GM13976 (cell line): Measurements from ENCODE around the gene KRT81.
"Not testable (repeated sequence)": the region's sequence is repeated elsewhere in the genome, so short reads cannot be mapped to it uniquely, and the experiment has no call there.

ENCODE experiments used
- DNase-seq: peaks from one replicate; pipeline ENCODE4 v3.0.0; 2012; ENCODE audit warnings: low spot score
- in situ Hi-C: fragments of 300-500 bp; cut with MboI; formaldehyde crosslinking; loops from one replicate; pipeline ENCODE4 v1.12.0; 2022; ENCODE audit warnings: low sequenced_read_pairs, mixed read lengths, inconsistent platforms; ENCODE audit not compliant: unreplicated experiment
- TF ChIP-seq, protein P1 (sequence below): IDR thresholded peaks from 2 replicates; pipeline ENCODE4 v1.5.1; 2012; ENCODE audit warnings: borderline replicate concordance, mild to moderate bottlenecking; ENCODE audit not compliant: insufficient read depth; ENCODE audit errors: extremely low read depth, missing control alignments, control extremely low read depth

KRT81 gene

DNA sequence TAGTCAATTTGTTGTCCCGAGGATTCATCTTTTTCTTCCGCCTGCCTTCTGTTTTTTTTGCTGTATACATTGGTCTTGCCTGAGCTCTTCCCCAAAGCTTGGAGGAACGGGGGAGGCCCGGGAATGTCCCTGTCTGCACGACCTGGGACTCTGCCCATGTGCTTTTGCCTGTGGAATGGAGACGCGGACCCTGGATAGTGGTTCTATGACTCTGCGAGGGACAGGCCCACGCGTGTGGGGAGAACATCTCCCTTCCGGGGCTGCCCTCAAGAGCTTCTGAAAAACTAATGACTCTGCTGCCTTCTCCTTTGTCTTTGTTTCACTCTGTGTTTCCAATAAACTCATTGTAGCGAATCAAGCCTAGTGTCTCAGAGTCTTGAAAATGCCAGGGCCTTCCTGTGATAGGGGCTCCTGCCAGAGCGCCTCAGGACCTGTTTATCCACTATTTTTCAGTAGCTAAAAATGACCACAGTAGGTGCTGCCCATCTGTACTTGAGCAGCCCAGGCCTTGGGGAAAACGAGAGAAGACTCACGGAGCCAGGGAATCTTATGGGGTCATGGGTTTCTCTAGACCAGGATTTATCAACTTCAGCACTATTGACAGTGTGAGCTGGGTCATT, 17.6 kb upstream of the KRT81 start:
- TF ChIP-seq, protein P1, sequence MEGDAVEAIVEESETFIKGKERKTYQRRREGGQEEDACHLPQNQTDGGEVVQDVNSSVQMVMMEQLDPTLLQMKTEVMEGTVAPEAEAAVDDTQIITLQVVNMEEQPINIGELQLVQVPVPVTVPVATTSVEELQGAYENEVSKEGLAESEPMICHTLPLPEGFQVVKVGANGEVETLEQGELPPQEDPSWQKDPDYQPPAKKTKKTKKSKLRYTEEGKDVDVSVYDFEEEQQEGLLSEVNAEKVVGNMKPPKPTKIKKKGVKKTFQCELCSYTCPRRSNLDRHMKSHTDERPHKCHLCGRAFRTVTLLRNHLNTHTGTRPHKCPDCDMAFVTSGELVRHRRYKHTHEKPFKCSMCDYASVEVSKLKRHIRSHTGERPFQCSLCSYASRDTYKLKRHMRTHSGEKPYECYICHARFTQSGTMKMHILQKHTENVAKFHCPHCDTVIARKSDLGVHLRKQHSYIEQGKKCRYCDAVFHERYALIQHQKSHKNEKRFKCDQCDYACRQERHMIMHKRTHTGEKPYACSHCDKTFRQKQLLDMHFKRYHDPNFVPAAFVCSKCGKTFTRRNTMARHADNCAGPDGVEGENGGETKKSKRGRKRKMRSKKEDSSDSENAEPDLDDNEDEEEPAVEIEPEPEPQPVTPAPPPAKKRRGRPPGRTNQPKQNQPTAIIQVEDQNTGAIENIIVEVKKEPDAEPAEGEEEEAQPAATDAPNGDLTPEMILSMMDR: no peak
- in situ Hi-C loops: no loop called here
- no peak for DNase-seq

DNA sequence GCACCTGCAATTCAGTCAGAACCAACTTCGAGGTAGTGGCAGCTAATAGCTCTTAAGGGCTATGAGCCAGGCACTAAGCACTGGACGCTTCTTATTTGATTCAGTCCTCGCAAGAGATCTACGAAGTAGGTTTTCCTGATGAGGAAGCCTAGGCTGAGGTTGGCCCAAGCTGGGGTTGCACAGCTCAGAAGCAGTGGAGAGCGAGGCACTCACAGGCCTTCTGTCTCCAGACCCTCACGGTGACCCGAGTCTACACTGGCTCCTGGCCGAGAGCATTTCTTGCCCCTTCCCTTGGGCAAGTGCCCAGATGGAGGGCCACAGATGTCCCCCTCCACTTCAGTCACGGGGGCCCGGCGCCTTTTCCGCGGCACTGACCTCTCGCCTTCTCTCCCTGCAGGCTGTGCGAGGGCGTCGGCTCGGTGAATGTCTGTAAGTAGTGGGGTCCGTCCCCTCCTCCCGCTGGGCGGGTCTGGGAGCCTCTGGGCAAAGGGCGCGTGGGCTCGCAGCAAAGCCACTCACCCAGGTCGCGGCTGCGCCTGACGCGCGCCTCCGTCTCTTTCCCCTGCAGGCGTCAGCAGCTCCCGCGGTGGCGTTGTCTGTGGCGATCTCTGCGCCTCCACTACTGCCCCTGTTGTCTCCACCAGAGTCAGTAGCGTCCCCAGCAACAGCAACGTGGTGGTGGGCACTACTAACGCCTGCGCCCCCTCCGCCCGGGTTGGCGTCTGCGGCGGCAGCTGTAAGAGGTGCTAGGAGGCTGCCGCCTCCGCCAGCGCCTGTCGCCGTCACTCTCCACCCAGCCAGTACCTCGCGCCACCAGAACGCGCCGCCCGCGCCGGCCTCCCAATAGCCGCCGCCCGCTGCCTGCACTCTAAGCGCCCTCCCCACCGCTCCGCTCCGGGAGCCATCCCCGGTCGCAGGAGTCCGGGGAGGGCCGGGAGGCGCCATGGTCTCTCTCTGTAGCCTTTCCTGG, 16.8 kb upstream of the KRT81 start:
- TF ChIP-seq, protein P1: no peak
- peak; percentile 60 for DNase-seq
- in situ Hi-C loops: no loop called here

DNA sequence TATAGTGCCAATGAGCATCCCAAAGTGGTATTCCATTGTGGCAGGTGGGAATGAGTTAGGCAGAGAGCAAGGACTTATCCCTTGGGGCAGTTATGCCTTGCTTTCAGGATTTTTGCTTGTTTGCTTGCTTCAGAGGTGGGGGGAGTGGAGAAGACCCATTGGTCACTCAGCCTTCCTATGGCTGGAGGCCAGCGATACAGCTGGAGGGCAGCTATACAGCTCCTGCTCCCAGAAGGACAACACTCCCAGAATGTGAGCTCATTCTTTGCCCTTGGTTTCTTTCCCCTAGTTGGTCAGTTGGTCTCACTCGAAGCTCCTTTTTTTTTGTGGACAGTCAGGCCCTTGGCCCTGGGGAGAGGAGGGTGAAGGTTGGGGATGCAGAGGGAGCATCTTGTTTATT, 15.4 kb upstream of the KRT81 start:
- in situ Hi-C loops: no loop called here
- DNase-seq: no peak
- TF ChIP-seq, protein P1: no peak

DNA sequence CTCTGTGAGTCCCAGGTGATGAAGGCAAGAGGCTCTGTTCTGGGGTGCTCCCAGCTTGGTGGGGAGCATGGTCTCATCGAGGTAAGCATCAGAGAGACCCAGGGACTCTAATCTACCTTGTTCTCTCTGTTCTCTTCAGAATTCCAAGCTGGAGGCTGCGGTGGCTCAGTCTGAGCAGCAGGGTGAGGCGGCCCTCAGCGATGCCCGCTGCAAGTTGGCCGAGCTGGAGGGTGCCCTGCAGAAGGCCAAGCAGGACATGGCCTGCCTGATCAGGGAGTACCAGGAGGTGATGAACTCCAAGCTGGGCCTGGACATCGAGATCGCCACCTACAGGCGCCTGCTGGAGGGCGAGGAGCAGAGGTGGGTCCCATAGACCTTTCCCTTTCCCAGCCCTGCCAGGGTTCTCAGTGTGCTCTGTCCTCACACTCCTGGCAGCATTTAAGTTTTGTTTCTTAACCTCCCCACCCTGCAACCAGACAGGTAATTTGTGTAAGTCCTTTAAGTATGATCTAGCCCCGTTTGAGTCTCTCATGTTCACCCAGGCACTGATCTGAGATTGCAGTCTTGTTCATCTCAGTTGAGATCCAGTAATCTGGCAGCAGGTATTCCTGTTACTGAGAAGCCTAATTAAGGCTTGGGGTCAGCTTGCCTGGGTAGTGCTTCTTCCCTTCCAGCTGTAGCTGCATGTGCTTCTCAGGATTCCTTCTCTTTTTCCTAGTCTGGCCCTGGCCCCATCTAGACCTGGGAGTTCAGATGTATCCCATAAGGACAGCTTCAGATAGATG, 14.8 kb upstream of the KRT81 start:
- in situ Hi-C loops: no loop called here
- no peak for DNase-seq
- TF ChIP-seq, protein P1: no peak

DNA sequence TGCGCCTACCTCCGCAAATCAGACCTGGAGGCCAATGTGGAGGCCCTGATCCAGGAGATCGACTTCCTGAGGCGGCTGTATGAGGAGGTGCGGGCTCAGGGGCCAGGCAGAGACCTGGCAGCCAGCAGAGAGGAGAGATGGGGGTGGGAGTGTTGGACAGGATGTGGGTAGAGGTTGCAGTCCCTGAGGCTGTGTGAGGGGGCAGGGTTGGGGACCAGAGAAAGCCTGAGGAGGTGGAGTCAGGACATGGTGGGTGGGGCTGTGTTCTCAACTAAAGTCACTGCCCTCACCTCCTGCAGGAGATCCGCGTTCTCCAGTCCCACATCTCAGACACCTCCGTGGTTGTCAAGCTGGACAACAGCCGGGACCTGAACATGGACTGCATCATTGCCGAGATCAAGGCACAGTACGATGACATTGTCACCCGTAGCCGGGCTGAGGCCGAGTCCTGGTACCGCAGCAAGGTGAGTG, 13.6 kb upstream of the KRT81 start:
- in situ Hi-C loops: not testable (repeated sequence)

DNA sequence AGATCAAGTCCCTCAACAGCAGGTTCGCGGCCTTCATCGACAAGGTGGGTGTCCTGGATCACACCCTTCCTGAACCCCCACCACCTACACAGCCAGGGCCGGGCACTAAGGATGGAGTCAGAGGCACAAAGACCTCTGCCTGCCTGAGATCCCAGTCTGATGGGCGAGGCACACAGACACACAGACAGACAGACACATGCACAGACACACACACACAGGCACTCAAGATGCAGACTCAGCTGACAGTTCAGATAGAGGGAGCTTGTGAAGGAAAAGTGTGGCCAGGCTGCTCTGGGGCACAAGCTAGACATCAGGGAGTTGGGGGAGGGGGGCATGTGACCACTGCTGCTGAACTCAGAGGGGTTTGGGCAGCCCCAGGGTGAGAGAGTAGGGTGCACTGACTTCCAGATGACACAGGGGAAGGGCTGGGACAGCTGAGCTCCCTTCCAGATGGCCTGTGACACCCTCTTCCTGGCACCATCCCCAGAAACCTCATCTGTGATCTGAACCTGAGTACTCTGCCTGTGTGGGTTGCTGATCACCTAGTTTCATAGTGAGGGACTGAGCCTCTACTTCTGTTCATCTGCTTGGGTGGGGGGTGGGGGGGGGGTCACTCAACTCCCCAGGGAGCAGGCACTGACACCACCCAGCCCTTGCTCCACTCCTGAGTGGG, 11.0 kb upstream of the KRT81 start:
- in situ Hi-C loops, DNase-seq: not testable (repeated sequence)

More for the DNA sequence above, 13.6 kb upstream of the KRT81 start:
- not testable (repeated sequence) for DNase-seq

DNA sequence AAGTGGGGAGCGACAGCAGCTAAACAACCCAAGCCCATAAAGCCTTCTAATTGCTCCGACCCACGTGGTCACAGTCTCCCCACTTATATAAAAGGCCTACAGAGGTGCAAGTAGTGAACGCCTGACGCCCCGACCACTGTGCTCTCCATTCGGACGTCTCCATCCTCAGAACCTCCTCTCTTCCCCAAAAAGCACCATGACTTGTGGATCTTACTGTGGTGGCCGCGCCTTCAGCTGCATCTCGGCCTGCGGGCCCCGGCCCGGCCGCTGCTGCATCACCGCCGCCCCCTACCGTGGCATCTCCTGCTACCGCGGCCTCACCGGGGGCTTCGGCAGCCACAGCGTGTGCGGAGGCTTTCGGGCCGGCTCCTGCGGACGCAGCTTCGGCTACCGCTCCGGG, 10.4 kb upstream of the KRT81 start:
- DNase-seq, in situ Hi-C loops: not testable (repeated sequence)
